SU-DHL-6 (cell line): ENCODE results near the gene MMP15.

Source experiments
- H2AFZ ChIP-seq: fragments of 200-600 bp; sonication (generic); 2 replicates; pipeline ENCODE4 v1.6.1; 2014; ENCODE audit warnings: low read depth, mild to moderate bottlenecking, moderate library complexity, mixed read lengths, antibody characterized with exemption, low read length; ENCODE audit not compliant: severe bottlenecking
- H3F3A ChIP-seq: fragments of 200-600 bp; shearing (Covaris generic); 2 replicates; pipeline ENCODE4 v1.6.0; 2016; ENCODE audit warnings: antibody characterized with exemption, mild to moderate bottlenecking; ENCODE audit not compliant: insufficient read depth
- H3K27ac ChIP-seq: fragments of 200-600 bp; sonication (generic); 2 replicates; pipeline ENCODE4 v1.5.1; 2016; ENCODE audit warnings: low read depth, mild to moderate bottlenecking, low read length, moderate library complexity, mixed read lengths
- H3K27me3 ChIP-seq: fragments of 200-600 bp; sonication (generic), shearing (Covaris generic); 2 replicates; pipeline ENCODE4 v1.6.0; 2014; ENCODE audit warnings: mild to moderate bottlenecking, low read length
- H3K36me3 ChIP-seq: fragments of 200-600 bp; sonication (generic); 2 replicates; pipeline ENCODE4 v1.6.1; 2014; ENCODE audit warnings: mild to moderate bottlenecking, low read length, mixed read lengths
- H3K4me2 ChIP-seq: fragments of 300-600, 200-600 bp; shearing (Covaris generic), sonication (generic); 2 replicates; pipeline ENCODE4 v1.6.0; 2014; ENCODE audit warnings: low read length, low read depth, mild to moderate bottlenecking; ENCODE audit not compliant: poor library complexity, severe bottlenecking
- H3K4me3 ChIP-seq: fragments of 200-600 bp; sonication (generic); 2 replicates; pipeline ENCODE4 v1.5.1; 2014; ENCODE audit warnings: antibody characterized with exemption, low read length, mild to moderate bottlenecking, mixed read lengths; ENCODE audit not compliant: insufficient read depth, poor library complexity, severe bottlenecking
- H3K79me2 ChIP-seq: fragments of 200-600 bp; sonication (generic); 2 replicates; pipeline ENCODE4 v1.6.1; 2014; ENCODE audit warnings: mild to moderate bottlenecking, low read length, moderate library complexity; ENCODE audit not compliant: insufficient read depth
- H3K9ac ChIP-seq: fragments of 200-600 bp; sonication (generic); 2 replicates; pipeline ENCODE4 v1.7.0; 2014; ENCODE audit warnings: mild to moderate bottlenecking, low read length
- H3K9me2 ChIP-seq: fragments of 200-600 bp; sonication (generic); replicated peaks from 2 replicates; pipeline ENCODE4 v1.6.1; 2014; ENCODE audit warnings: low read length; ENCODE audit not compliant: insufficient read depth
- H3K9me3 ChIP-seq: fragments of 200-600 bp; sonication (generic); 2 replicates; pipeline ENCODE4 v1.6.1; 2014; ENCODE audit warnings: low read length, mixed read lengths; ENCODE audit not compliant: insufficient read depth
- H4K20me1 ChIP-seq: fragments of 200-600 bp; sonication (generic); 2 replicates; pipeline ENCODE4 v1.6.1; 2014; ENCODE audit warnings: low read depth, mild to moderate bottlenecking, antibody characterized with exemption, low read length, moderate library complexity, mixed read lengths
- CTCF ChIP-seq: fragments of 200-600 bp; sonication (generic); IDR thresholded peaks from one replicate; pipeline ENCODE4 v1.5.1; 2017; ENCODE audit warnings: antibody characterized with exemption, mild to moderate bottlenecking, low read length, moderate library complexity; ENCODE audit not compliant: insufficient read depth, poor library complexity, severe bottlenecking
- EZH2phosphoT487 ChIP-seq: fragments of 200-600 bp; sonication (generic), shearing (Covaris generic); conservative IDR thresholded peaks from 2 replicates; pipeline ENCODE4 v1.6.1; 2018; ENCODE audit warnings: mild to moderate bottlenecking, antibody characterized with exemption, low read length, moderate library complexity, mixed read lengths

The MMP15 gene

GRCh38 chr16:57996406-57997175 lies 29.0 kb upstream of the MMP15 start:
- Histone ChIP-seq H3K36me3 (no peaks in the 10 kb centered on the region), H3K4me2 (no peak overlapping the region), H3K79me2 (no peaks in the 10 kb centered on the region), H3K9me2 (no peaks in the 10 kb centered on the region), H3K4me3 (no peak overlapping the region), H3K9me3 (no peaks in the 10 kb centered on the region), H2AFZ (no peak overlapping the region), H3K9ac (no peak overlapping the region), H3K27ac (no peak overlapping the region), H4K20me1 (no peaks in the 10 kb centered on the region), H3K27me3 (no peaks in the 10 kb centered on the region), H3F3A (peaks cover 4% of the 10 kb centered on the region)
- TF ChIP-seq CTCF = no peak
- TF ChIP-seq EZH2phosphoT487 = no peak

- TF ChIP-seq EZH2phosphoT487 = no peak
- no peak for TF ChIP-seq CTCF
- Histone ChIP-seq H3K9me3 (no peaks in the 10 kb centered on the region), H3K27ac (no peak overlapping the region), H3F3A (peaks cover 5% of the 10 kb centered on the region), H3K4me3 (no peak overlapping the region), H3K79me2 (no peaks in the 10 kb centered on the region), H3K9me2 (no peaks in the 10 kb centered on the region), H3K4me2 (no peak overlapping the region), H3K27me3 (no peaks in the 10 kb centered on the region), H2AFZ (no peak overlapping the region), H3K9ac (no peak overlapping the region), H4K20me1 (no peaks in the 10 kb centered on the region), H3K36me3 (no peaks in the 10 kb centered on the region)
Measured at GRCh38 chr16:57997176-57997527, 28.4 kb upstream of the MMP15 start.

GRCh38 chr16:57997528-57998265 lies 27.9 kb upstream of the MMP15 start:
- Histone ChIP-seq H3K27ac (no peak overlapping the region), H3K9ac (no peak overlapping the region), H2AFZ (no peak overlapping the region), H3K36me3 (no peaks in the 10 kb centered on the region), H3K4me2 (no peak overlapping the region), H3K27me3 (no peaks in the 10 kb centered on the region), H4K20me1 (no peaks in the 10 kb centered on the region), H3K79me2 (no peaks in the 10 kb centered on the region), H3K9me3 (no peaks in the 10 kb centered on the region), H3K4me3 (no peak overlapping the region), H3K9me2 (no peaks in the 10 kb centered on the region), H3F3A (peaks cover 9% of the 10 kb centered on the region)
- no peak for TF ChIP-seq CTCF
- TF ChIP-seq EZH2phosphoT487 = no peak
